GM23338 (cell line): Measurements from ENCODE around the gene POU3F1. TPM values are rescaled to one million over a fixed set of nuclear protein-coding genes. Genes with fewer than 3 reads are reported as not detected.

Source experiments
- ATAC-seq: fragments of 200-7000 bp; cut with Tn5 transposase; 3 replicates; pipeline ENCODE4 v1.9.1; 2020
- DNase-seq: peaks from one replicate; pipeline ENCODE4 v3.0.0-alpha.2; 2015; ENCODE audit warnings: low spot score
- H2AFZ ChIP-seq: fragments of 200-600 bp; sonication (generic); 2 replicates; pipeline ENCODE4 v1.8.0; 2016; ENCODE audit warnings: antibody characterized with exemption, mild to moderate bottlenecking, moderate library complexity
- H3F3A ChIP-seq: fragments of 200-600 bp; sonication (generic); replicated peaks from 2 replicates; pipeline ENCODE4 v1.8.0; 2017; ENCODE audit warnings: antibody characterized with exemption, mixed run types, low read depth
- H3K27ac ChIP-seq: fragments of 200-600 bp; sonication (generic); 2 replicates; pipeline ENCODE4 v1.6.1; 2016; ENCODE audit warnings: low read depth
- H3K27me3 ChIP-seq: fragments of 200-600 bp; sonication (generic); 2 replicates; pipeline ENCODE4 v1.8.0; 2016; ENCODE audit warnings: mild to moderate bottlenecking, mixed run types, moderate library complexity; ENCODE audit not compliant: insufficient read depth
- H3K36me3 ChIP-seq: fragments of 200-600 bp; sonication (generic); 2 replicates; pipeline ENCODE4 v1.8.0; 2016; ENCODE audit warnings: mild to moderate bottlenecking; ENCODE audit not compliant: insufficient read depth
- H3K4me1 ChIP-seq: fragments of 200-600 bp; sonication (generic); 2 replicates; pipeline ENCODE4 v1.8.0; 2016; ENCODE audit warnings: mild to moderate bottlenecking, moderate library complexity; ENCODE audit not compliant: insufficient read depth
- H3K4me2 ChIP-seq: fragments of 200-600 bp; sonication (generic); 2 replicates; pipeline ENCODE4 v1.7.1; 2017; ENCODE audit warnings: mixed run types
- H3K4me3 ChIP-seq: fragments of 200-600 bp; sonication (generic); 2 replicates; pipeline ENCODE4 v1.6.1; 2016; ENCODE audit warnings: mixed run types
- H3K79me2 ChIP-seq: fragments of 200-600 bp; sonication (generic); replicated peaks from 2 replicates; pipeline ENCODE4 v1.8.0; 2017; ENCODE audit warnings: mild to moderate bottlenecking; ENCODE audit not compliant: insufficient read depth
- H3K9me2 ChIP-seq: fragments of 200-600 bp; sonication (generic); 2 replicates; pipeline ENCODE4 v1.8.0; 2017; ENCODE audit not compliant: insufficient read depth
- H4K20me1 ChIP-seq: fragments of 200-600 bp; sonication (generic); replicated peaks from 2 replicates; pipeline ENCODE4 v1.8.0; 2017; ENCODE audit warnings: mild to moderate bottlenecking; ENCODE audit not compliant: insufficient read depth
- H3K27ac Mint-ChIP-seq: 2 replicates; pipeline ENCODE4 v1.8.0; 2020; ENCODE audit warnings: inconsistent platforms, mild to moderate bottlenecking, moderate library complexity, mixed read lengths
- H3K27me3 Mint-ChIP-seq: 3 replicates; pipeline ENCODE4 v1.8.0; 2022; ENCODE audit warnings: low read depth, mild to moderate bottlenecking, moderate library complexity, mixed read lengths, inconsistent platforms; ENCODE audit not compliant: insufficient read depth, poor library complexity
- H3K36me3 Mint-ChIP-seq: 3 replicates; pipeline ENCODE4 v1.8.0; 2021; ENCODE audit warnings: low read depth, mild to moderate bottlenecking, inconsistent platforms, moderate library complexity, mixed read lengths
- H3K4me1 Mint-ChIP-seq: 3 replicates; pipeline ENCODE4 v1.8.0; 2020; ENCODE audit warnings: mild to moderate bottlenecking, inconsistent platforms, mixed read lengths
- H3K4me3 Mint-ChIP-seq: 3 replicates; pipeline ENCODE4 v1.8.0; 2021; ENCODE audit warnings: moderate library complexity, mild to moderate bottlenecking, inconsistent platforms, mixed read lengths
- H3K9me3 Mint-ChIP-seq: 3 replicates; pipeline ENCODE4 v1.8.0; 2020; ENCODE audit warnings: moderate library complexity, mild to moderate bottlenecking, inconsistent platforms, mixed read lengths
- CREB1 ChIP-seq: fragments of 250-450 bp; sonication (Bioruptor Pico); IDR thresholded peaks from 2 replicates; pipeline ENCODE4 v1.5.0; 2020; ENCODE audit warnings: low read depth, mild to moderate bottlenecking, moderate library complexity
- CTCF ChIP-seq, 2 experiments: fragments of 200-600 bp in 1 of 2; sonication (generic) in 1 of 2; conservative IDR thresholded peaks; 2 replicates each; pipeline versions ENCODE4 v1.5.1 to v1.6.1; 2016 to 2017; ENCODE audit warnings: antibody characterized with exemption in 2 of 2, low read depth in 2 of 2, mild to moderate bottlenecking in 2 of 2, moderate library complexity in 1 of 2
- ETS1 ChIP-seq: IDR thresholded peaks from 2 replicates; pipeline ENCODE4 v1.6.1; 2016; ENCODE audit warnings: antibody characterized with exemption
- EZH2 ChIP-seq: fragments of 200-600 bp; sonication (generic); IDR thresholded peaks from one replicate; pipeline ENCODE4 v1.8.0; 2017; ENCODE audit warnings: antibody characterized with exemption, mild to moderate bottlenecking, low read depth; ENCODE audit not compliant: unreplicated experiment
- EZH2phosphoT487 ChIP-seq: fragments of 200-600 bp; sonication (generic); IDR thresholded peaks from one replicate; pipeline ENCODE4 v1.8.1; 2018; ENCODE audit warnings: antibody characterized with exemption; ENCODE audit not compliant: unreplicated experiment
- JUNB ChIP-seq: IDR thresholded peaks from one replicate; pipeline ENCODE4 v1.6.1; 2016; ENCODE audit warnings: antibody characterized with exemption; ENCODE audit not compliant: unreplicated experiment
- NANOG ChIP-seq: IDR thresholded peaks from 2 replicates; pipeline ENCODE4 v1.6.1; 2016; ENCODE audit warnings: antibody characterized with exemption, borderline replicate concordance
- POLR2AphosphoS5 ChIP-seq: IDR thresholded peaks from 2 replicates; pipeline ENCODE4 v1.6.1; 2016; ENCODE audit warnings: antibody characterized with exemption, low read depth
- STAT1 ChIP-seq: IDR thresholded peaks from one replicate; pipeline ENCODE4 v1.6.1; 2016; ENCODE audit warnings: antibody characterized with exemption; ENCODE audit not compliant: unreplicated experiment
- ZNF114 ChIP-seq: fragments of 250-450 bp; sonication (Bioruptor Pico); IDR thresholded peaks from 2 replicates; pipeline ENCODE4 v1.5.0; 2020; ENCODE audit warnings: mild to moderate bottlenecking, moderate library complexity
- ZNF331 ChIP-seq: fragments of 250-450 bp; sonication (Bioruptor Pico); IDR thresholded peaks from 2 replicates; pipeline ENCODE4 v1.5.0; 2020; ENCODE audit warnings: low read depth, mild to moderate bottlenecking, moderate library complexity
- ZNF462 ChIP-seq: fragments of 250-450 bp; sonication (Bioruptor Pico); IDR thresholded peaks from 2 replicates; pipeline ENCODE4 v1.5.0; 2020; ENCODE audit warnings: mild to moderate bottlenecking, moderate library complexity
- polyA plus RNA-seq: library from polyadenylated mRNA; unstranded; fragments of >200 nt; fragmentation: Nextera tagmentation; extraction: Ambion mirVana; gene quantifications from 2 replicates; pipeline ENCODE4 v1.2.1, GENCODE V29; 2016
- total RNA-seq: library from RNA; depleted of rRNA; stranded (reverse); fragments of >200 nt; shearing (Covaris generic); gene quantifications from 2 replicates; pipeline ENCODE4 v1.2.3, GENCODE V29; 2014
- TF ChIP-seq, protein P1 (sequence below): IDR thresholded peaks from one replicate; pipeline ENCODE4 v1.6.1; 2018; ENCODE audit warnings: antibody characterized with exemption; ENCODE audit not compliant: unreplicated experiment

Gene POU3F1
- total and polyA plus RNA-seq, 2 experiments from 2014 or later, result 3.6 to 11.5 TPM

DNA sequence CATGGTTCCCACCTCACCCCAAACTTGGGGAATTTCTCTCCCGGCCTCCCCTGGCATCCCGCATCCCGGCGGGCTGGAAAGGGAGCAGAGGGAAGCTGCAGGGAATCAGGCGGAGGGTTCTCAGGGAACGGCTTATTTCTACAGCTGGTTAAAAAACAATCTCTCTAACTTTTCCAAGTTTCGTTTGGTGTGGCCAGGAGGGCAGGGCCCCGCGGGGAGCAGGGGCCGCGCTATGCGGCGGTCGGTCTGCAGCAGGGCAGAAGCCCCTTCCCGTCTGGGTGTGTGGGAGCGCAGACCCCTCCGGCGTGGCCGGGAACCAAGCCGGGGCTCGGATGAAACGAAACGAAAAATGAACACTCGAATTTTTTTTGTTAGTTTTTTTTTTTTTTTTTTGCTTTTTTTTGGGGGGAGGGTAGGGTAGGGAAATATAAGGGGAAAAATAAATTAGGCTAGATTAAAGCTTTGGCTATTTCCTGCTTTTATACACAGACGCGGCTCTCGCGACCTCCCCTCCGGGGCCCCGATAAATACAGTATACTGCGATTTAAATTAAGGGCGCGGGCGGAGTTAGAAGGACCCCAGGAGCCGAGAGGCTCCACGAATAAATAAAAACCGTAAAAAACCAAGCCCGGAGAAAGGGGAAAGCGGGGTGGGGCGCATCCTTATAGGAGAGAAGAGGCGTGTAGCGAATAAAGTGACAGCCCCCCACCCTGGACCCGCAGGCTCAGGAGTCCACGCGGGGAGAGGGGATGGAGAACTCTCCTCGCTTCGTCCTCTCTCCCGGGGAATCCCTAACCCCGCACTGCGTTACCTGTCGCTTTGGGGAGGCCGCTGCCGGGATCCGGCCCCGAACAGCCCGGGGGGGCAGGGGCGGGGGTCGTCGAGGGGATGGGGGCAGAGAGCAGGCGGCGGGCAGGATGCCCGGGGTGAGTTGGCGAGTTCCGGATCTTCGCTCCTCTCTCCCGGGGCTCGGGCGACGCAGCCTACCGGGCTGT lies 2.1 kb downstream of the POU3F1 start:
- peak overlapping the region; percentile 92 for H3K4me3 Mint-ChIP-seq
- Histone ChIP-seq H3K27ac (no peak overlapping the region), H4K20me1 (peaks cover 12% of the 10 kb centered on the region), H3K36me3 (no peaks in the 10 kb centered on the region), H2AFZ (no peak overlapping the region), H3K27me3 (peaks cover 65% of the 10 kb centered on the region), H3K4me2 (peak overlapping the region; percentile 93), H3K4me1 (peaks cover 12% of the 10 kb centered on the region), H3K79me2 (peaks cover 14% of the 10 kb centered on the region), H3K9me2 (no peaks in the 10 kb centered on the region; the same call in 1 of the 2 replicates), H3F3A (0 out of 2 replicates have a peak, but pooled peaks cover 3% of the 10 kb centered on the region), H3K4me3 (peak overlapping the region; percentile 79)
- DNase-seq (peak; percentile 37), ATAC-seq (no peak)
- H3K36me3 Mint-ChIP-seq, result peaks cover 35% of the 10 kb centered on the region
- TF ChIP-seq POLR2AphosphoS5, result no peak
- TF ChIP-seq, protein P1, sequence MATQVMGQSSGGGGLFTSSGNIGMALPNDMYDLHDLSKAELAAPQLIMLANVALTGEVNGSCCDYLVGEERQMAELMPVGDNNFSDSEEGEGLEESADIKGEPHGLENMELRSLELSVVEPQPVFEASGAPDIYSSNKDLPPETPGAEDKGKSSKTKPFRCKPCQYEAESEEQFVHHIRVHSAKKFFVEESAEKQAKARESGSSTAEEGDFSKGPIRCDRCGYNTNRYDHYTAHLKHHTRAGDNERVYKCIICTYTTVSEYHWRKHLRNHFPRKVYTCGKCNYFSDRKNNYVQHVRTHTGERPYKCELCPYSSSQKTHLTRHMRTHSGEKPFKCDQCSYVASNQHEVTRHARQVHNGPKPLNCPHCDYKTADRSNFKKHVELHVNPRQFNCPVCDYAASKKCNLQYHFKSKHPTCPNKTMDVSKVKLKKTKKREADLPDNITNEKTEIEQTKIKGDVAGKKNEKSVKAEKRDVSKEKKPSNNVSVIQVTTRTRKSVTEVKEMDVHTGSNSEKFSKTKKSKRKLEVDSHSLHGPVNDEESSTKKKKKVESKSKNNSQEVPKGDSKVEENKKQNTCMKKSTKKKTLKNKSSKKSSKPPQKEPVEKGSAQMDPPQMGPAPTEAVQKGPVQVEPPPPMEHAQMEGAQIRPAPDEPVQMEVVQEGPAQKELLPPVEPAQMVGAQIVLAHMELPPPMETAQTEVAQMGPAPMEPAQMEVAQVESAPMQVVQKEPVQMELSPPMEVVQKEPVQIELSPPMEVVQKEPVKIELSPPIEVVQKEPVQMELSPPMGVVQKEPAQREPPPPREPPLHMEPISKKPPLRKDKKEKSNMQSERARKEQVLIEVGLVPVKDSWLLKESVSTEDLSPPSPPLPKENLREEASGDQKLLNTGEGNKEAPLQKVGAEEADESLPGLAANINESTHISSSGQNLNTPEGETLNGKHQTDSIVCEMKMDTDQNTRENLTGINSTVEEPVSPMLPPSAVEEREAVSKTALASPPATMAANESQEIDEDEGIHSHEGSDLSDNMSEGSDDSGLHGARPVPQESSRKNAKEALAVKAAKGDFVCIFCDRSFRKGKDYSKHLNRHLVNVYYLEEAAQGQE, result no peak
- no peak for TF ChIP-seq CREB1
- no peak for TF ChIP-seq ZNF114 (CRISPR knock-in tag)
- no peak for TF ChIP-seq ZNF331 (CRISPR knock-in tag)
- peak; percentile 44 for TF ChIP-seq EZH2
- no peak for TF ChIP-seq ETS1
- TF ChIP-seq CTCF (conservative IDR thresholded peaks at IDR 0.05; ENCODE audit: low read depth in 2 of 2), result no peak
- TF ChIP-seq NANOG, result no peak
- TF ChIP-seq ZNF462 (CRISPR knock-in tag), result no peak
- no peak for TF ChIP-seq STAT1
- no peak for TF ChIP-seq JUNB
- TF ChIP-seq EZH2phosphoT487, result peak; percentile 27
- H3K9me3 Mint-ChIP-seq, result no peaks in the 10 kb centered on the region; the same call in 2 of the 3 replicates
- no peak overlapping the region for H3K27ac Mint-ChIP-seq
- H3K4me1 Mint-ChIP-seq, result peaks cover 44% of the 10 kb centered on the region
- H3K27me3 Mint-ChIP-seq, result peaks cover 42% of the 10 kb centered on the region
